ENCODE data around the gene HNRNPH2. TPM values are rescaled to one million over a fixed set of nuclear protein-coding genes. Genes with fewer than 3 reads are reported as not detected.
A peak's percentile ranks its signal among the peaks of the same experiment; 100 is the strongest.

HNRNPH2 gene
- total and polyA plus RNA-seq, 9 of the 15 experiments (the other 6 are each of a cell fraction or from before 2014, with no cell fraction given): 40.0 to 130 (median 60.3) TPM

GRCh38 chrX:101385795-101386541 lies 22.1 kb upstream of the HNRNPH2 start, which contains the start of gene BTK (continued):
- 0 out of 2 replicates have a peak, but pooled peaks have one; percentile 47 for TF ChIP-seq GTF2E2 (tag; IDR thresholded peaks at IDR 0.05)
- 0 out of 2 replicates have a peak, but pooled peaks have one; percentile 23 for TF ChIP-seq HDAC2 (IDR thresholded peaks at IDR 0.05)
- TF ChIP-seq ARID1B (IDR thresholded peaks at IDR 0.05): peak; percentile 50; the same call in 1 of the 2 replicates
- 0 out of 4 replicates have a peak, but pooled peaks of 1 of the 2 experiments have one; percentile 43 for TF ChIP-seq FOXK2 (conservative IDR thresholded peaks at IDR 0.05 in 1 of 2, IDR thresholded peaks at IDR 0.05 in 1 of 2; ENCODE audit: low read depth in 2 of 2)
- TF ChIP-seq TBL1XR1 (IDR thresholded peaks at IDR 0.05; ENCODE audit: low read length in 2 of 2): peak in 1 of 2 experiments; percentile 43; a peak in 2 of 4 replicates
- TF ChIP-seq SPI1 (IDR thresholded peaks at IDR 0.05; ENCODE audit: borderline replicate concordance, low read depth, low read length): peak; percentile 99
- TF ChIP-seq SIN3A (IDR thresholded peaks at IDR 0.05; ENCODE audit: borderline replicate concordance in 2 of 2, control insufficient read depth in 1 of 2, low read depth in 2 of 2, low read length in 2 of 2): 0 out of 4 replicates have a peak, but pooled peaks of 1 of the 2 experiments have one; percentile 42
- peak; percentile 43 for TF ChIP-seq RBBP5 (IDR thresholded peaks at IDR 0.05; ENCODE audit: borderline replicate concordance, insufficient read depth, low read length, poor library complexity, severe bottlenecking)
- TF ChIP-seq FOXP4 (CRISPR knock-in tag; IDR thresholded peaks at IDR 0.05; ENCODE audit: borderline replicate concordance): no peak
- TF ChIP-seq HMBOX1 (IDR thresholded peaks at IDR 0.05): peak; percentile 29; the same call in 1 of the 2 replicates
- peak in 2 of 3 experiments; percentile 6 to 42 for TF ChIP-seq YY1 (IDR thresholded peaks at IDR 0.05; ENCODE audit: borderline replicate concordance in 1 of 3, control insufficient read depth in 1 of 3, extremely low read depth in 1 of 3, insufficient read depth in 3 of 3, insufficient read length in 1 of 3, insufficient replicate concordance in 2 of 3, low read depth in 1 of 3, low read length in 2 of 3)
- peak; percentile 44 to 61; a peak in 3 of 4 replicates for TF ChIP-seq NRF1 (conservative IDR thresholded peaks at IDR 0.05 in 1 of 2, IDR thresholded peaks at IDR 0.05 in 1 of 2)
- TF ChIP-seq PHF8 (IDR thresholded peaks at IDR 0.05; ENCODE audit: borderline replicate concordance, low read length): peak; percentile 73; the same call in 1 of the 2 replicates
- TF ChIP-seq THAP12 (CRISPR knock-in tag; IDR thresholded peaks at IDR 0.05): no peak
- peak in 1 of 2 experiments; percentile 25; a peak in 1 of 4 replicates for TF ChIP-seq MLLT1 (IDR thresholded peaks at IDR 0.05)
- TF ChIP-seq EGR1 (conservative IDR thresholded peaks at IDR 0.05): peak; percentile 91

Measured in K562 (cell line).